ENCODE results near the gene EPAS1.

The EPAS1 gene

GRCh38 chr2:46323730-46324129 lies 26.5 kb downstream of the EPAS1 start:
- TF ChIP-seq CTCF (IDR thresholded peaks at IDR 0.05; ENCODE audit: extremely low read depth, missing control alignments) = no peak
- no peak for DNase-seq (ENCODE audit: low spot score)

GRCh38 chr2:46325182-46325928 lies 28.1 kb downstream of the EPAS1 start:
- no peak for TF ChIP-seq CTCF (IDR thresholded peaks at IDR 0.05; ENCODE audit: extremely low read depth, missing control alignments)
- no peak for DNase-seq (ENCODE audit: low spot score)

- DNase-seq (ENCODE audit: low spot score) = no peak
These were observed 29.2 kb downstream of the EPAS1 start for GRCh38 chr2:46326231-46326980.

GRCh38 chr2:46327627-46328026 lies 30.4 kb downstream of the EPAS1 start:
- no peak for TF ChIP-seq CTCF (IDR thresholded peaks at IDR 0.05; ENCODE audit: extremely low read depth, missing control alignments)
- DNase-seq (ENCODE audit: low spot score) = no peak

More at GRCh38 chr2:46326231-46326980, 29.2 kb downstream of the EPAS1 start:
- no peak for TF ChIP-seq CTCF (IDR thresholded peaks at IDR 0.05; ENCODE audit: extremely low read depth, missing control alignments)

GRCh38 chr2:46328291-46328690 lies 31.1 kb downstream of the EPAS1 start:
- no peak for DNase-seq (ENCODE audit: low spot score)
- no peak for TF ChIP-seq CTCF (IDR thresholded peaks at IDR 0.05; ENCODE audit: extremely low read depth, missing control alignments)

- TF ChIP-seq CTCF (IDR thresholded peaks at IDR 0.05; ENCODE audit: extremely low read depth, missing control alignments) = no peak
- DNase-seq (ENCODE audit: low spot score) = no peak
These were observed 31.6 kb downstream of the EPAS1 start for GRCh38 chr2:46328829-46329228.

- no peak for TF ChIP-seq CTCF (IDR thresholded peaks at IDR 0.05; ENCODE audit: extremely low read depth, missing control alignments)
- no peak for DNase-seq (ENCODE audit: low spot score)
These were observed 32.1 kb downstream of the EPAS1 start for GRCh38 chr2:46329340-46329739.
